ENCODE results near the gene PLEKHA8. TPM values are rescaled to one million over a fixed set of nuclear protein-coding genes. Genes with fewer than 3 reads are reported as not detected.
A peak's percentile ranks its signal among the peaks of the same experiment; 100 is the strongest.

Gene PLEKHA8
- total RNA-seq, 1 experiment from 2014 or later = 38.1 TPM

GRCh38 chr7:30003098-30003497 lies 25.1 kb upstream of the PLEKHA8 start (continued):
- TF ChIP-seq, protein P1, sequence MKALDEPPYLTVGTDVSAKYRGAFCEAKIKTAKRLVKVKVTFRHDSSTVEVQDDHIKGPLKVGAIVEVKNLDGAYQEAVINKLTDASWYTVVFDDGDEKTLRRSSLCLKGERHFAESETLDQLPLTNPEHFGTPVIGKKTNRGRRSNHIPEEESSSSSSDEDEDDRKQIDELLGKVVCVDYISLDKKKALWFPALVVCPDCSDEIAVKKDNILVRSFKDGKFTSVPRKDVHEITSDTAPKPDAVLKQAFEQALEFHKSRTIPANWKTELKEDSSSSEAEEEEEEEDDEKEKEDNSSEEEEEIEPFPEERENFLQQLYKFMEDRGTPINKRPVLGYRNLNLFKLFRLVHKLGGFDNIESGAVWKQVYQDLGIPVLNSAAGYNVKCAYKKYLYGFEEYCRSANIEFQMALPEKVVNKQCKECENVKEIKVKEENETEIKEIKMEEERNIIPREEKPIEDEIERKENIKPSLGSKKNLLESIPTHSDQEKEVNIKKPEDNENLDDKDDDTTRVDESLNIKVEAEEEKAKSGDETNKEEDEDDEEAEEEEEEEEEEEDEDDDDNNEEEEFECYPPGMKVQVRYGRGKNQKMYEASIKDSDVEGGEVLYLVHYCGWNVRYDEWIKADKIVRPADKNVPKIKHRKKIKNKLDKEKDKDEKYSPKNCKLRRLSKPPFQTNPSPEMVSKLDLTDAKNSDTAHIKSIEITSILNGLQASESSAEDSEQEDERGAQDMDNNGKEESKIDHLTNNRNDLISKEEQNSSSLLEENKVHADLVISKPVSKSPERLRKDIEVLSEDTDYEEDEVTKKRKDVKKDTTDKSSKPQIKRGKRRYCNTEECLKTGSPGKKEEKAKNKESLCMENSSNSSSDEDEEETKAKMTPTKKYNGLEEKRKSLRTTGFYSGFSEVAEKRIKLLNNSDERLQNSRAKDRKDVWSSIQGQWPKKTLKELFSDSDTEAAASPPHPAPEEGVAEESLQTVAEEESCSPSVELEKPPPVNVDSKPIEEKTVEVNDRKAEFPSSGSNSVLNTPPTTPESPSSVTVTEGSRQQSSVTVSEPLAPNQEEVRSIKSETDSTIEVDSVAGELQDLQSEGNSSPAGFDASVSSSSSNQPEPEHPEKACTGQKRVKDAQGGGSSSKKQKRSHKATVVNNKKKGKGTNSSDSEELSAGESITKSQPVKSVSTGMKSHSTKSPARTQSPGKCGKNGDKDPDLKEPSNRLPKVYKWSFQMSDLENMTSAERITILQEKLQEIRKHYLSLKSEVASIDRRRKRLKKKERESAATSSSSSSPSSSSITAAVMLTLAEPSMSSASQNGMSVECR (CRISPR knock-in tag; IDR thresholded peaks at IDR 0.05; ENCODE audit: borderline replicate concordance) = no peak
- TF ChIP-seq CBFB (CRISPR knock-in tag; IDR thresholded peaks at IDR 0.05; ENCODE audit: low read depth) (no peak), ERG (CRISPR knock-in tag; IDR thresholded peaks at IDR 0.05) (no peak), ZNF138 (CRISPR knock-in tag; conservative IDR thresholded peaks at IDR 0.05) (no peak)

DNA sequence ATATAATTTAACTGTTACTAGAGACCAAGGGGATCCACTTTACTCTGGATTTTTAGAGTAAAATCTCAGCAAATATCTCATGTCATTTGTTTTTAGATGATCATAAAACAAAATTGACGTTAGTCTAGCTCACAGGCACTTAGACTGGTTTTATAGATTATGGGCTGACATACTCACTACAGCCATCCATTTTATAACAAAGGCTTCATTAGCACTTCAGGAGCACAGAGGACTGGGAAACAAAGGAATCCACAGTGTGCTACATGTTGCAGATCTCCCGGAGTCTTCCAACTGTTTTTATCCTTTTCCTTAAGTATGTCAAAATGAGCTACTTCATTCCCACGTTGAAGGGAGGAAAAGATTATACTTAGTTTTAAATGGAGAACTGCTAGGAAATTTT lies 22.7 kb upstream of the PLEKHA8 start:
- CTCF ChIA-PET = interaction anchor here (1.0 kb wide), 1 partner anchor 559 kb away, joined by 3 read pairs; no protein-coding TSS in a partner anchor
- Mint-ChIP-seq H3K27me3 (ENCODE audit: low read depth) (no peaks in the 10 kb centered on the region), H3K36me3 (no peaks in the 10 kb centered on the region), H3K4me3 (no peak overlapping the region), H3K9me3 (no peaks in the 10 kb centered on the region), H3K4me1 (peaks cover 19% of the 10 kb centered on the region), H3K27ac (peak overlapping the region; percentile 9; the same call in 1 of the 2 replicates)
- DNase-seq (ENCODE audit: low spot score) (no peak), ATAC-seq (no peak)
- POLR2A ChIA-PET = no interaction called here
- no peak for TF ChIP-seq KAT7 (CRISPR knock-in tag; IDR thresholded peaks at IDR 0.05; ENCODE audit: borderline replicate concordance)
- no peak for TF ChIP-seq TEAD1 (CRISPR knock-in tag; IDR thresholded peaks at IDR 0.05)
- no peak for TF ChIP-seq SMAD3 (CRISPR knock-in tag; IDR thresholded peaks at IDR 0.05; ENCODE audit: borderline replicate concordance)
- no peak for TF ChIP-seq ZNF671 (CRISPR knock-in tag; IDR thresholded peaks at IDR 0.05)
- no peak for TF ChIP-seq MYBL2 (CRISPR knock-in tag; IDR thresholded peaks at IDR 0.05)
- TF ChIP-seq MAX (CRISPR knock-in tag; IDR thresholded peaks at IDR 0.05) = no peak
- TF ChIP-seq ZNF396 (CRISPR knock-in tag; IDR thresholded peaks at IDR 0.05; ENCODE audit: borderline replicate concordance) = no peak
- TF ChIP-seq ZNF121 (CRISPR knock-in tag; IDR thresholded peaks at IDR 0.05) = no peak
- no peak for TF ChIP-seq ZNF263 (CRISPR knock-in tag; IDR thresholded peaks at IDR 0.05; ENCODE audit: low read depth)
- TF ChIP-seq GABPB1 (CRISPR knock-in tag; IDR thresholded peaks at IDR 0.05) = no peak
- TF ChIP-seq, protein P2, sequence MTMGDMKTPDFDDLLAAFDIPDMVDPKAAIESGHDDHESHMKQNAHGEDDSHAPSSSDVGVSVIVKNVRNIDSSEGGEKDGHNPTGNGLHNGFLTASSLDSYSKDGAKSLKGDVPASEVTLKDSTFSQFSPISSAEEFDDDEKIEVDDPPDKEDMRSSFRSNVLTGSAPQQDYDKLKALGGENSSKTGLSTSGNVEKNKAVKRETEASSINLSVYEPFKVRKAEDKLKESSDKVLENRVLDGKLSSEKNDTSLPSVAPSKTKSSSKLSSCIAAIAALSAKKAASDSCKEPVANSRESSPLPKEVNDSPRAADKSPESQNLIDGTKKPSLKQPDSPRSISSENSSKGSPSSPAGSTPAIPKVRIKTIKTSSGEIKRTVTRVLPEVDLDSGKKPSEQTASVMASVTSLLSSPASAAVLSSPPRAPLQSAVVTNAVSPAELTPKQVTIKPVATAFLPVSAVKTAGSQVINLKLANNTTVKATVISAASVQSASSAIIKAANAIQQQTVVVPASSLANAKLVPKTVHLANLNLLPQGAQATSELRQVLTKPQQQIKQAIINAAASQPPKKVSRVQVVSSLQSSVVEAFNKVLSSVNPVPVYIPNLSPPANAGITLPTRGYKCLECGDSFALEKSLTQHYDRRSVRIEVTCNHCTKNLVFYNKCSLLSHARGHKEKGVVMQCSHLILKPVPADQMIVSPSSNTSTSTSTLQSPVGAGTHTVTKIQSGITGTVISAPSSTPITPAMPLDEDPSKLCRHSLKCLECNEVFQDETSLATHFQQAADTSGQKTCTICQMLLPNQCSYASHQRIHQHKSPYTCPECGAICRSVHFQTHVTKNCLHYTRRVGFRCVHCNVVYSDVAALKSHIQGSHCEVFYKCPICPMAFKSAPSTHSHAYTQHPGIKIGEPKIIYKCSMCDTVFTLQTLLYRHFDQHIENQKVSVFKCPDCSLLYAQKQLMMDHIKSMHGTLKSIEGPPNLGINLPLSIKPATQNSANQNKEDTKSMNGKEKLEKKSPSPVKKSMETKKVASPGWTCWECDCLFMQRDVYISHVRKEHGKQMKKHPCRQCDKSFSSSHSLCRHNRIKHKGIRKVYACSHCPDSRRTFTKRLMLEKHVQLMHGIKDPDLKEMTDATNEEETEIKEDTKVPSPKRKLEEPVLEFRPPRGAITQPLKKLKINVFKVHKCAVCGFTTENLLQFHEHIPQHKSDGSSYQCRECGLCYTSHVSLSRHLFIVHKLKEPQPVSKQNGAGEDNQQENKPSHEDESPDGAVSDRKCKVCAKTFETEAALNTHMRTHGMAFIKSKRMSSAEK (CRISPR knock-in tag; IDR thresholded peaks at IDR 0.05; ENCODE audit: borderline replicate concordance) = no peak
- TF ChIP-seq, protein P3, sequence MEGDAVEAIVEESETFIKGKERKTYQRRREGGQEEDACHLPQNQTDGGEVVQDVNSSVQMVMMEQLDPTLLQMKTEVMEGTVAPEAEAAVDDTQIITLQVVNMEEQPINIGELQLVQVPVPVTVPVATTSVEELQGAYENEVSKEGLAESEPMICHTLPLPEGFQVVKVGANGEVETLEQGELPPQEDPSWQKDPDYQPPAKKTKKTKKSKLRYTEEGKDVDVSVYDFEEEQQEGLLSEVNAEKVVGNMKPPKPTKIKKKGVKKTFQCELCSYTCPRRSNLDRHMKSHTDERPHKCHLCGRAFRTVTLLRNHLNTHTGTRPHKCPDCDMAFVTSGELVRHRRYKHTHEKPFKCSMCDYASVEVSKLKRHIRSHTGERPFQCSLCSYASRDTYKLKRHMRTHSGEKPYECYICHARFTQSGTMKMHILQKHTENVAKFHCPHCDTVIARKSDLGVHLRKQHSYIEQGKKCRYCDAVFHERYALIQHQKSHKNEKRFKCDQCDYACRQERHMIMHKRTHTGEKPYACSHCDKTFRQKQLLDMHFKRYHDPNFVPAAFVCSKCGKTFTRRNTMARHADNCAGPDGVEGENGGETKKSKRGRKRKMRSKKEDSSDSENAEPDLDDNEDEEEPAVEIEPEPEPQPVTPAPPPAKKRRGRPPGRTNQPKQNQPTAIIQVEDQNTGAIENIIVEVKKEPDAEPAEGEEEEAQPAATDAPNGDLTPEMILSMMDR (IDR thresholded peaks at IDR 0.05) = no peak
